Body of pancreas (tissue), 4 donors: Measurements from ENCODE around the gene CDK19.
"Not testable (repeated sequence)": the region's sequence is repeated elsewhere in the genome, so short reads cannot be mapped to it uniquely, and the experiment has no call there.

Experiments used
- CTCF ChIP-seq, 7 experiments: fragments of 450-650 bp in 4 of 7; fragments of 200-600 bp in 3 of 7; sonication (generic) in 3 of 7; IDR thresholded peaks; one replicate each; pipeline ENCODE4 v1.5.1; 2016 to 2019; ENCODE audit warnings: antibody characterized with exemption in 7 of 7
- POLR2A ChIP-seq, 3 donors: fragments of 450-650 bp; IDR thresholded peaks; one replicate each; pipeline ENCODE4 v1.6.1; 2016; ENCODE audit warnings: antibody characterized with exemption in 3 of 3, mild to moderate bottlenecking in 2 of 3

GRCh38 chr6:110753936-110754668 lies 61.2 kb downstream of the CDK19 start:
- not testable (repeated sequence) for TF ChIP-seq CTCF, POLR2A (IDR thresholded peaks at IDR 0.05)
